Activated CD4-positive, alpha-beta T cell treated with anti-CD3 and anti-CD28 coated beads for 1 hour (primary cell): ENCODE measurements around the gene XXYLT1.

Experiments
- DNase-seq: peaks from one replicate; pipeline ENCODE4 v3.0.0-alpha.2; 2020

XXYLT1 gene

GRCh38 chr3:195148549-195148948, 122.4 kb downstream of the XXYLT1 start:
- no peak for DNase-seq

GRCh38 chr3:195147649-195148080, 123.3 kb downstream of the XXYLT1 start:
- no peak for DNase-seq

DNA sequence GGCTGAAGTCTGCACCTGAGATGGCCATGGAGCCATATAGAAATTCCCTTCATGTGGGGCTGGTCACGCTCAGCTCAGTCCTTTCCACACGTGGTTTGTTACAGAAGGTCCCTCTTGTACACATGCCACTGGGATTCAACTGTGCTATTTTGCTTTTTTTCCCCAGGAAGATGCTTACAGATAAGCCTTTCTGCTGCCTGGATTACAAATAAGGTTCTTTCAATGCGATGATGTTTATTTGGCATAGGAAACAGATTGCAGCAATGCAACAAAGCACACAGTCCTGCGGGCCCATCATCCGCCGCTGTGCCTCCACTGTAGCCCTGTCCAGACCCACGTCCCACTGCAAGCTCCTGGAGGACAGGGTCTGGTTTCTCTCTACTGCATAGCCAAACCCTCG, 124.8 kb downstream of the XXYLT1 start:
- no peak for DNase-seq

DNA sequence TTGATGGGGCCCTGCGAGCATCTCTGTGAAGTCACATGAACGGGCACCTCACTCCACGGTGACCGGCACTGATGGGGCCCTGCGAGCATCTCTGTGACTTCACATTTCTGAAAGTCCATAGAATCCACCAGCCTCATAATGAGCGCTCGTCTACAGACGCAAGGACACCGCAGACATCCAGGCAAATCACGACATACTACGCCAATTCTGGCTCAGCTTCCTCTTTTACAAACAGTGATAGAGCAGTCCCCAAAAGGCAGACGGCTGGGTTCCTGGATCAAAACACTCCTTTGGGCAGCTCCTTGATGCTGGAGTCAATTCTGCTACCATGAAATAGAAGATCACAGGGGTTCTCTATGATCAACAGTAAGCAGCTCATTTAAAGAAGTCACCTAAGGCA, 125.4 kb downstream of the XXYLT1 start:
- no peak for DNase-seq

- no peak for DNase-seq
Observed at GRCh38 chr3:195143221-195143620, 127.7 kb downstream of the XXYLT1 start.

DNA sequence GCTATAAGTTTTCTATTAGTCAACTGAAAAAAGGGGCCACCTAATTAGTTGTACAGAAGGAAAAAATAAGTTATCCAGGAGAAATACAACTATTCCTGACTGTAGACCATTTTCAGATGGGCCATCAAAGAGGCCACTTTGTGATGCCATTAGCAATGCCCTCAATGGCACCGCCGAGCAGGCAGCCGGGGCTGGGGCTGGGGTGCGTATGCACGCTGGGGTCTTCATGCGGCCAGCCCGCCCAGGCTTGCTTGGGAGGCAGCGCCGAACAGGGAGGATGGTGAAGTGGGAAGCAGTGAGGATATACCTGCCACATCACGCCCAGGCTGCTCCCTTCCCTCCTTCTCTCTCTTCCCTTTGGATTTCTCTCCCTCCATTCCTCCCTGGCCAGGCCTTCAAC, 128.4 kb downstream of the XXYLT1 start:
- DNase-seq = no peak

DNA sequence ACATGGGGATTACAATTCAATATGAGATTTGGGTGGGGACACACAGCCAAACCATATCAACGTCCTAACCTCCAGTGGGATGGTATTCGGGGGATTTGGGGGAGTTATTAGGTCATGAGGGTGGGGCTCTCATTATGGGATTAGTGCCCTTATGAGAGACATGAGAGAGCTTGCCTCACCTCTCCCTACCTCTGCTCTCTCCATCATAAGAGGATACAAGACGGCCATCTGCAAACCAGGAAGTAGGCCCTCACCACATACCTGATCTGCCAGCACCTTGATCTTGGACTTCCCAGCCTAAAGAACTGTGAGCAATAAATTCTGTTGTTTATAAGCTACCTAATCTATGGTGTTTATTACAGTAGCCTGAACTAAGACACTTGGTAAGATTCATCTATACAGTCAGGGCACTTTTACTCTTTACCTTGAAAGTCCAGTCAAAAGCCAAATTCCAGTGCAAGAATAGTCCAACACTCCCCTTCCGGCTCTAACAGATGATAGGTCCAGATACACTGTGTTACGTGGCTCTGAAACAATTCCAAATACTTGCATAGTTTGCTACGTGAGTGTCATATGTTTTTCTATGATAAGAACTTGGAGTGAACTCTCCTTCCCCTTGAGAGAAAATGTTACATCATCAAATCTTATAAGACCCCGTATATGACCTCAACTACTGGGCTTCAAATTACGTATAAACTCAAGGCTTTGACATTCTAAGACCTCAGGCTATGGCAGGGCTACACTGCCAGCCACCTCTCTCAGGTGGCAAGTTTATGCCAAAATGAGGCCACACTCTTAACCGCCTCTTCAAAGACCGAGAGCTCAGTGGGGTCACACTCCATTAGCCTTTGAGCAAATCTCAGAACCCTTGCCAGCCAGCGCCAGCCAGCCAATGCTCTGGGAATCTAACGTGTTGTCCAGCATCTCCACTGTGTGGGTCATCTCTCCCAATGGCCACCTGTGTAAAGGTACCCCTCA, 129.9 kb downstream of the XXYLT1 start:
- no peak for DNase-seq

- no peak for DNase-seq
Observed at GRCh38 chr3:195140410-195140809, 130.5 kb downstream of the XXYLT1 start.

- no peak for DNase-seq
Observed at GRCh38 chr3:195139876-195140240, 131.1 kb downstream of the XXYLT1 start.

GRCh38 chr3:195139091-195139875, 131.7 kb downstream of the XXYLT1 start:
- DNase-seq = no peak

GRCh38 chr3:195137638-195138588, 133.0 kb downstream of the XXYLT1 start:
- DNase-seq = no peak

DNA sequence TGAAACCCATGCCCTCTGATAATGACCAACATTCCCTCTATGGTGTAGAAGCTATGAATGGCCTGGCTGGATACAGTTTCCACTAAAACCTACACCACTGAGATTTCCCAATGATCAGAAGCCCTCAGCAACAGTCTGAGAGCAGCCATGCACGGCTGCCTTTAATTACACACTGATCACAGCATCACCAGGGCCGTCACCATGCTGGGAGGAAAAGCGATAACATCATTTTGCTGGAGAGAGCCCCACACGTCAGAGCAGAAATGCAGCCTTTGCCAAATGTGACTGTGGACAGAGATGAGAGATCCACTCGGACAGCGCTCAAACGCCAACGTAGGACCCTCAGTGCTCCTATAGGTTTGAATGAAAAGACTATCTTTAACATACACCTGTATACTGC, 135.0 kb downstream of the XXYLT1 start:
- DNase-seq = no peak

- DNase-seq = no peak
Observed at GRCh38 chr3:195134431-195134830, 136.5 kb downstream of the XXYLT1 start.

- DNase-seq = peak; percentile 18
Observed at GRCh38 chr3:195133462-195133861, 137.5 kb downstream of the XXYLT1 start.

- no peak for DNase-seq
Observed at GRCh38 chr3:195133013-195133412, 137.9 kb downstream of the XXYLT1 start.

DNA sequence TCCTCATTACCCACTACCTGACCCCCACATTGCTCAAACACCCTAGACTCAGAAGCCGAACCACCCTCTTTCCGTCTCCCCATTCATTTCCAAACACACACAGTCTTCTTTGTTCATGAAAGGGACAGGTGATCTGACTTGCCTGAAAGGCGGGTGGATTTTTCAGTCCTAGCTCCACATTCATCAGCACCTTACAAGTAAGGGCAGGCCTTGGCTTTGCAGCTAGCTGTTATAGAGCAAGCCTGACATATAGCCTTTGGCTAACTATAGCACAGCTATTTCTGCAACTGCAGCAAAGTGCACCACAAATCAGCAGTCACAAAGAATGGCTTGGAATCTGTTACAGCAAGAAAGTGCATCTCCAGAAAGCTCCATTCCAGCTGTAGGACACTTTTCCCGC, 139.8 kb downstream of the XXYLT1 start:
- no peak for DNase-seq

DNA sequence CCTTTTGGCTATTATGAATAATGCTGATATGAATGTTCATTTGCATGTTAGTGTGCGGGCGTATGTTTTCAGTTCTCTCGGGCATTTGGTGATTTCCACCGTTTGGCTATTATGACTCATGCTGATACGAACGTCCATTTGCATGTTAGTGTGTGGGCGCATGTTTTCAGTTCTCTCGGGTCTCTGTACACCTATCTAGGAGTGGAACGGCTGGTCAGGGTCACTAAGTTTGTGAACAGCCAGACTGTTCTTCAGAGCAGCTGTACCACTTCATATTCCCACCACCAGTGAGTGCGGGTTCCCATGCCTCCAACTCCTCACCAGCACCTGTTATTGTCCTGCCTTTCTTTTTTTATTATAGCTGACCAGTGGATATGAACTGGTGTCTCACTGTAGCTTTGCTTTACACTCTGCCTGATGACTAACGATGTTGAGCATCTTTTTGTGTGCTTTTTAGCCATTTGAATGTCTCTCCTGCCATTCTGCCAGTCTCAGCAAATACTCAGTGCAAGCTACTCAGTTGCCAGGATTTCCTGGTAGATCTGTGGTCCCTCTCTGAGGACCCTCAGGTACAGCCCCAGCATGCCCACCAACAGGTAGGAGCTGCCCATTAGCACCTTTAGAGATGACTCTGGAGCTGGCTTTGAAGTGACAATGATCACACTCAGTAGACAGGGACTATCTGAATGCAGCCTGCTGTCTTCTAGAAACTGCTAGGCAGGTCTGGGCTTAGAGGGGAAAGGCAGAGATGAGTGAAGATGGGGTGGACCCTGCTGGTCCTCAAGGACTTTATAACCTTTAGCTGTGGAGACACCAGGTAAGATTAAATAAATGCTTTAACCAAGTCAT, 141.1 kb downstream of the XXYLT1 start:
- no peak for DNase-seq

- no peak for DNase-seq
Observed at GRCh38 chr3:195129072-195129643, 141.8 kb downstream of the XXYLT1 start.

- DNase-seq = no peak
Observed at GRCh38 chr3:195128255-195129071, 142.5 kb downstream of the XXYLT1 start.

GRCh38 chr3:195126056-195126605, 144.8 kb downstream of the XXYLT1 start:
- DNase-seq = no peak
